HepG2 (cell line): ENCODE data around the gene NTN3. TPM values are rescaled to one million over a fixed set of nuclear protein-coding genes. Genes with fewer than 3 reads are reported as not detected.

Source experiments
- ATAC-seq: fragments of 200-7000 bp; cut with Tn5 transposase; 3 replicates; pipeline ENCODE4 v1.9.1; 2020; ENCODE audit warnings: mild to moderate bottlenecking, moderate library complexity
- BruUV-seq: library from RNA; stranded (reverse); fragments of 400-500 nt; replicated peaks from 2 replicates; lab custom pipeline; 2021; lab: Mats Ljungman, UMichigan
- CTCF ChIA-PET: fragments of 300-600 bp; formaldehyde crosslinking; extraction: SDS; loops from one replicate; lab custom pipeline; 2021; ENCODE audit warnings: low total read pairs, inconsistent platforms, low intra/inter-chr PET ratio; lab: Yijun Ruan, JAX
- POLR2A ChIA-PET: fragments of 350-600 bp; sonication (Branson Sonifier 250); formaldehyde crosslinking; loops from one replicate; lab custom pipeline; 2020; ENCODE audit warnings: antibody characterized with exemption, inconsistent platforms; lab: Yijun Ruan, JAX
- DNase-seq: peaks from one replicate; pipeline ENCODE4 v3.0.0-alpha.2; 2015; ENCODE audit warnings: low spot score
- FAIRE-seq: peaks from 3 replicates; lab custom pipeline; 2011; peaks lifted over from hg19 to GRCh38; lab: Jason Lieb, UNC
- H2AFZ ChIP-seq: one replicate; pipeline ENCODE4 v1.6.1; 2011; ENCODE audit warnings: low read length, inconsistent platforms
- H3K27ac ChIP-seq: fragments of 300-600 bp; 3 replicates; pipeline ENCODE4 v1.8.0; 2011; ENCODE audit warnings: mixed run types, mild to moderate bottlenecking, mixed read lengths, low read length, inconsistent platforms; ENCODE audit not compliant: insufficient read depth; ENCODE audit errors: extremely low read length
- H3K27me3 ChIP-seq, 2 experiments: fragments of 200-600 bp in 1 of 2; 2 replicates in 1 of 2; 3 replicates in 1 of 2; pipeline versions ENCODE4 v1.6.0 to v1.8.0; 2011; ENCODE audit warnings: low read length in 2 of 2, mild to moderate bottlenecking in 2 of 2, moderate library complexity in 2 of 2, inconsistent platforms in 1 of 2; ENCODE audit not compliant: insufficient read depth in 2 of 2, control insufficient read depth in 1 of 2
- H3K36me3 ChIP-seq, 2 experiments: fragments of 200-600 bp in 1 of 2; replicated peaks in 1 of 2; 2 replicates in 1 of 2; 3 replicates in 1 of 2; pipeline versions ENCODE4 v1.5.1 to v1.8.0; 2011; ENCODE audit warnings: low read length in 2 of 2, inconsistent platforms in 1 of 2; ENCODE audit not compliant: insufficient read depth in 2 of 2, control insufficient read depth in 1 of 2
- H3K4me1 ChIP-seq: 2 replicates; pipeline ENCODE4 v1.5.1; 2012; ENCODE audit warnings: low read length, inconsistent platforms; ENCODE audit not compliant: insufficient read depth
- H3K4me2 ChIP-seq: 2 replicates; pipeline ENCODE4 v1.6.0; 2011; ENCODE audit warnings: low read depth, low read length, inconsistent platforms
- H3K4me3 ChIP-seq, 3 experiments: fragments of 200-600 bp in 1 of 3; sonication (generic), shearing (Covaris generic) in 1 of 3; replicated peaks in 1 of 3; 2 replicates each; pipeline ENCODE4 v1.5.1; 2011 to 2016; ENCODE audit warnings: low read length in 3 of 3, inconsistent platforms in 2 of 3, low read depth in 2 of 3, mild to moderate bottlenecking in 2 of 3, control low read depth in 1 of 3, mixed read lengths in 1 of 3; ENCODE audit not compliant: insufficient read depth in 1 of 3
- H3K79me2 ChIP-seq: one replicate; pipeline ENCODE4 v1.6.1; 2011; ENCODE audit warnings: low read length, inconsistent platforms; ENCODE audit not compliant: insufficient read depth
- H3K9ac ChIP-seq: 2 replicates; pipeline ENCODE4 v1.6.0; 2011; ENCODE audit warnings: mild to moderate bottlenecking, low read depth, low read length, inconsistent platforms; ENCODE audit not compliant: insufficient read depth
- H3K9me3 ChIP-seq: 2 replicates; pipeline ENCODE4 v1.5.1; 2012; ENCODE audit warnings: mild to moderate bottlenecking, low read length
- H4K20me1 ChIP-seq: 2 replicates; pipeline ENCODE4 v1.6.0; 2011; ENCODE audit warnings: inconsistent platforms, mild to moderate bottlenecking, low read length, moderate library complexity; ENCODE audit not compliant: insufficient read depth
- ATF3 ChIP-seq: sonication (generic); formaldehyde crosslinking; IDR thresholded peaks from 2 replicates; pipeline ENCODE4 v1.4.0; 2020; ENCODE audit warnings: missing genetic modification reagents
- ELF3 ChIP-seq: IDR thresholded peaks from 2 replicates; pipeline ENCODE4 v1.6.1; 2016; ENCODE audit warnings: missing genetic modification reagents, missing compliant biosample characterization
- HNRNPK ChIP-seq: fragments of 200-400 bp; formaldehyde crosslinking; IDR thresholded peaks from 2 replicates; pipeline ENCODE4 v1.6.1; 2018; ENCODE audit warnings: low read length, low read depth, moderate library complexity, mild to moderate bottlenecking; ENCODE audit not compliant: poor library complexity, severe bottlenecking
- KDM2A ChIP-seq: sonication (generic); formaldehyde crosslinking; IDR thresholded peaks from 2 replicates; pipeline ENCODE4 v1.4.0; 2020; ENCODE audit warnings: low read depth, missing genetic modification reagents, borderline replicate concordance
- PHF20 ChIP-seq: sonication (generic); formaldehyde crosslinking; IDR thresholded peaks from 2 replicates; pipeline ENCODE4 v1.5.0; 2020; ENCODE audit warnings: mild to moderate bottlenecking, missing genetic modification reagents
- ZNF607 ChIP-seq: sonication (generic); formaldehyde crosslinking; IDR thresholded peaks from 2 replicates; pipeline ENCODE4 v1.5.1; 2020; ENCODE audit warnings: missing genetic modification reagents, mild to moderate bottlenecking, borderline replicate concordance
- ZNF788 ChIP-seq: sonication (generic); formaldehyde crosslinking; IDR thresholded peaks from 2 replicates; pipeline ENCODE4 v1.5.0; 2020; ENCODE audit warnings: mild to moderate bottlenecking, missing genetic modification reagents, borderline replicate concordance
- WGBS: methylation state at CpG from one replicate; pipeline ENCODE4 v1.1.6; 2017; ENCODE audit warnings: low lambda C conversion rate; 5-methylcytosine and 5-hydroxymethylcytosine counted together
- in situ Hi-C: cut with HindIII; loops from 2 replicates; pipeline ENCODE4 v1.10.0; 2017; ENCODE audit warnings: low pct_unique_long_range_greater_than_20kb; ENCODE audit not compliant: extremely low pct_ligation_motif_present
- intact Hi-C: fragments of 100-400 bp; cut with micrococcal nuclease; formaldehyde crosslinking; loops from one replicate; pipeline ENCODE4 v1.10.0; 2022; ENCODE audit not compliant: unreplicated experiment
- polyA plus RNA-seq, 8 experiments: library from polyadenylated mRNA; depleted of rRNA in 3 of 8; stranded (reverse) in 7 of 8; unstranded in 1 of 8; fragments of >200 nt; fragmentation: Illumina TruSeq in 4 of 8; extraction: Trizol in 4 of 8; gene quantifications; 2 replicates each; pipeline versions ENCODE4 v1.2.1 to v1.2.3, GENCODE V29; 2011 to 2016; ENCODE audit warnings: low read depth in 4 of 8, missing spikeins in 1 of 8, mixed read lengths in 1 of 8; ENCODE audit not compliant: insufficient read depth in 1 of 8
- total RNA-seq, 5 experiments: library from RNA; depleted of rRNA; stranded (reverse); fragments of >200 nt; fragmentation: Illumina TruSeq; extraction: Trizol; gene quantifications; 2 replicates each; pipeline ENCODE4 v1.2.3, GENCODE V29; 2016; ENCODE audit warnings: low read depth in 1 of 5
- TF ChIP-seq, protein P1 (sequence below): sonication (generic); formaldehyde crosslinking; IDR thresholded peaks from 2 replicates; pipeline ENCODE4 v1.5.0; 2020; ENCODE audit warnings: missing genetic modification reagents

Gene NTN3
- total and polyA plus RNA-seq, 2 of the 13 experiments (the other 11 are each of a cell fraction or from before 2014, with no cell fraction given) = 0.09 to 0.20 TPM

GRCh38 chr16:2498531-2499253 lies 27.6 kb downstream of the NTN3 start:
- TF ChIP-seq ATF3 (CRISPR knock-in tag) (no peak), PHF20 (CRISPR knock-in tag) (no peak), HNRNPK (no peak), ZNF788 (CRISPR knock-in tag) (no peak), ZNF607 (no peak), ELF3 (CRISPR knock-in tag) (no peak), KDM2A (CRISPR knock-in tag) (no peak)
- TF ChIP-seq, protein P1, sequence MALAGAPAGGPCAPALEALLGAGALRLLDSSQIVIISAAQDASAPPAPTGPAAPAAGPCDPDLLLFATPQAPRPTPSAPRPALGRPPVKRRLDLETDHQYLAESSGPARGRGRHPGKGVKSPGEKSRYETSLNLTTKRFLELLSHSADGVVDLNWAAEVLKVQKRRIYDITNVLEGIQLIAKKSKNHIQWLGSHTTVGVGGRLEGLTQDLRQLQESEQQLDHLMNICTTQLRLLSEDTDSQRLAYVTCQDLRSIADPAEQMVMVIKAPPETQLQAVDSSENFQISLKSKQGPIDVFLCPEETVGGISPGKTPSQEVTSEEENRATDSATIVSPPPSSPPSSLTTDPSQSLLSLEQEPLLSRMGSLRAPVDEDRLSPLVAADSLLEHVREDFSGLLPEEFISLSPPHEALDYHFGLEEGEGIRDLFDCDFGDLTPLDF (CRISPR knock-in tag) = no peak
- H3K27ac ChIP-seq = no peak overlapping the region
- H3K9me3 ChIP-seq = no peaks in the 10 kb centered on the region
- no TSS peak for BruUV-seq
- ATAC-seq (no peak), FAIRE-seq (no peak), DNase-seq (no peak)
- in situ Hi-C loops = no loop called here
- 94% methylated on average over 7 of the region's 15 CpGs for WGBS
- H3K4me3 ChIP-seq = no peak overlapping the region
- intact Hi-C loops = no loop called here
- H3K4me2 ChIP-seq = no peak overlapping the region
- ChIA-PET POLR2A (no interaction called here), CTCF (no interaction called here)
- peaks cover 22% of the 10 kb centered on the region for H3K4me1 ChIP-seq
- H3K9ac ChIP-seq = no peak overlapping the region
- no peak overlapping the region for H2AFZ ChIP-seq
- no peaks in the 10 kb centered on the region for H3K79me2 ChIP-seq
- peaks cover 14 to 29% of the 10 kb centered on the region in 2 experiments; a peak in 4 of 5 replicates for H3K36me3 ChIP-seq
- H4K20me1 ChIP-seq = no peaks in the 10 kb centered on the region
- no peaks in the 10 kb centered on the region for H3K27me3 ChIP-seq
